ENCODE measurements around the gene SLC6A16.
A peak's percentile ranks its signal among the peaks of the same experiment; 100 is the strongest.
"Not testable (repeated sequence)": the region's sequence is repeated elsewhere in the genome, so short reads cannot be mapped to it uniquely, and the experiment has no call there.

The SLC6A16 gene

GRCh38 chr19:49344505-49345423 is 19.8 kb upstream of the SLC6A16 start:
- no peak for DNase-seq (ENCODE audit: low spot score)

- no peak for DNase-seq (ENCODE audit: low spot score)
Measured at GRCh38 chr19:49343123-49343522, 18.1 kb upstream of the SLC6A16 start.

GRCh38 chr19:49342291-49342721 is 17.3 kb upstream of the SLC6A16 start:
- DNase-seq (ENCODE audit: low spot score) = no peak

- DNase-seq (ENCODE audit: low spot score) = no peak
Measured at GRCh38 chr19:49340865-49341718, 16.1 kb upstream of the SLC6A16 start.

GRCh38 chr19:49340069-49340864 is 15.3 kb upstream of the SLC6A16 start:
- DNase-seq (ENCODE audit: low spot score) = no peak

- DNase-seq (ENCODE audit: low spot score) = peak; percentile 41
Measured at GRCh38 chr19:49339301-49340068, 14.5 kb upstream of the SLC6A16 start.

- no peak for DNase-seq (ENCODE audit: low spot score)
Measured at GRCh38 chr19:49338691-49339300, 13.8 kb upstream of the SLC6A16 start.

- DNase-seq (ENCODE audit: low spot score) = no peak
Measured at GRCh38 chr19:49338023-49338677, 13.2 kb upstream of the SLC6A16 start.

- DNase-seq (ENCODE audit: low spot score) = no peak
Measured at GRCh38 chr19:49337267-49338022, 12.5 kb upstream of the SLC6A16 start.

GRCh38 chr19:49336482-49337266 is 11.7 kb upstream of the SLC6A16 start:
- DNase-seq (ENCODE audit: low spot score) = no peak

- no peak for DNase-seq (ENCODE audit: low spot score)
Measured at GRCh38 chr19:49335784-49336481, 10.9 kb upstream of the SLC6A16 start.

- no peak for DNase-seq (ENCODE audit: low spot score)
Measured at GRCh38 chr19:49335071-49335783, 10.2 kb upstream of the SLC6A16 start, which contains the start of gene CD37. TSS of gene CD37 (plus strand) at chr19:49335406. CDS start at chr19:49335541, 135 bp downstream.

- DNase-seq (ENCODE audit: low spot score) = no peak
Measured at GRCh38 chr19:49333811-49334288, 8.9 kb upstream of the SLC6A16 start.

GRCh38 chr19:49333418-49333805 is 8.4 kb upstream of the SLC6A16 start:
- no peak for DNase-seq (ENCODE audit: low spot score)

- DNase-seq (ENCODE audit: low spot score) = not testable (repeated sequence)
Measured at GRCh38 chr19:49332691-49333417, 7.9 kb upstream of the SLC6A16 start.

GRCh38 chr19:49331616-49332055 is 6.6 kb upstream of the SLC6A16 start:
- DNase-seq (ENCODE audit: low spot score) = peak; percentile 40
